C4-2B (cell line): Measurements from ENCODE around the gene STRN3.

Source experiments
- H3K27ac ChIP-seq: fragments of 450-650 bp; 2 replicates; pipeline ENCODE4 v1.5.1; 2017
- ZFX ChIP-seq: fragments of 450-650 bp; IDR thresholded peaks from 2 replicates; pipeline ENCODE4 v1.6.1; 2017
- TF ChIP-seq, protein P1 (sequence below): fragments of 450-650 bp; conservative IDR thresholded peaks from 2 replicates; pipeline ENCODE4 v1.5.1; 2017; ENCODE audit warnings: mild to moderate bottlenecking

Gene STRN3

DNA sequence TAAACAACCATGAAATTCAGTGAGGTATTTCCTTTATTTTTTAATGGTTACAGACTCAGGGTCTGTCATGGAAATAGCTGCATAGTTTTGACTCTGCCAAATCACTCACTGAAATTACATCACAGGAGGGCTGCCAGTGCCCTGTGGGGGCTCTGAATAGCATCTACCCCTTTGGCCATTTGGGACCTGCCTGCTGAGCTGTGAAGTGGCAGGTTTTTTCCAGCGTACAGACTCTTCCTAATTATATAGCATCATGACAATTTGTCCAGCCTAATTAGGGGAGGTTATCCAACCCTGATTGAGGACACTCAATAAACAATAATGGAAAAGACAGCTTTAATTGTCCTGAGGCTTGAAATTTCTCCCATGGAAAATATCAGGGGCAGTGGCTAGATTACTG lies 153.6 kb downstream of the STRN3 start:
- H3K27ac ChIP-seq, result no peak overlapping the region
- TF ChIP-seq, protein P1, sequence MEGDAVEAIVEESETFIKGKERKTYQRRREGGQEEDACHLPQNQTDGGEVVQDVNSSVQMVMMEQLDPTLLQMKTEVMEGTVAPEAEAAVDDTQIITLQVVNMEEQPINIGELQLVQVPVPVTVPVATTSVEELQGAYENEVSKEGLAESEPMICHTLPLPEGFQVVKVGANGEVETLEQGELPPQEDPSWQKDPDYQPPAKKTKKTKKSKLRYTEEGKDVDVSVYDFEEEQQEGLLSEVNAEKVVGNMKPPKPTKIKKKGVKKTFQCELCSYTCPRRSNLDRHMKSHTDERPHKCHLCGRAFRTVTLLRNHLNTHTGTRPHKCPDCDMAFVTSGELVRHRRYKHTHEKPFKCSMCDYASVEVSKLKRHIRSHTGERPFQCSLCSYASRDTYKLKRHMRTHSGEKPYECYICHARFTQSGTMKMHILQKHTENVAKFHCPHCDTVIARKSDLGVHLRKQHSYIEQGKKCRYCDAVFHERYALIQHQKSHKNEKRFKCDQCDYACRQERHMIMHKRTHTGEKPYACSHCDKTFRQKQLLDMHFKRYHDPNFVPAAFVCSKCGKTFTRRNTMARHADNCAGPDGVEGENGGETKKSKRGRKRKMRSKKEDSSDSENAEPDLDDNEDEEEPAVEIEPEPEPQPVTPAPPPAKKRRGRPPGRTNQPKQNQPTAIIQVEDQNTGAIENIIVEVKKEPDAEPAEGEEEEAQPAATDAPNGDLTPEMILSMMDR, result no peak
- TF ChIP-seq ZFX, result no peak

DNA sequence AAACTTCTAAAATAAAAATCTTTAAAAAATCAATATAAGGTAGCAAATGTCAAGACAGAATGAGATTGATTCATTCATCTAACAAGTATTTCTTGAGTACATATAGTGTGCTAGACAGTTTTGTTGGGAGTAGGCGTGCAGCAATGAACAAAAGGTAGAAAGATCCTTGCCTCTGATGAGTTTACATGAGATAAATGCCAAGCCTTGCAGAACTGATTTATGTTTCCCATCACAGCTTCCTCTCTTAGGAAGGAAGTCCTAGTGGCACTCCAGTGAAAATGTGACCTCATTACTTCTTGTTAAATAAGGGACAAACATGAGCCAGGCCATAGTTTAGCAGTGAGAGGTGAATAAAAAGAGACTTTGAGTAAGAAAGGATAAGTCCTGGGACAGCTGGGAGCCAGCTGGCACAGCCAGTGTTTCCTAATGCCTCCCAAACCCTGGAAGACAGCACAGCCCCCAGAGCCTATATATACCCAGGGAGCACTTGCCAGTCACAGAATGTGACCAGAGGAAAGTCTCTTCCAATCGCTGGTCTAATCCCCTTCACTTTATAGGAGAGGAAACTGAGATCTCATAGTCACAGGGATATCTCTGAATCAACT lies 156.5 kb downstream of the STRN3 start:
- H3K27ac ChIP-seq, result no peak overlapping the region
- TF ChIP-seq ZFX, result no peak
- TF ChIP-seq, protein P1, result no peak

DNA sequence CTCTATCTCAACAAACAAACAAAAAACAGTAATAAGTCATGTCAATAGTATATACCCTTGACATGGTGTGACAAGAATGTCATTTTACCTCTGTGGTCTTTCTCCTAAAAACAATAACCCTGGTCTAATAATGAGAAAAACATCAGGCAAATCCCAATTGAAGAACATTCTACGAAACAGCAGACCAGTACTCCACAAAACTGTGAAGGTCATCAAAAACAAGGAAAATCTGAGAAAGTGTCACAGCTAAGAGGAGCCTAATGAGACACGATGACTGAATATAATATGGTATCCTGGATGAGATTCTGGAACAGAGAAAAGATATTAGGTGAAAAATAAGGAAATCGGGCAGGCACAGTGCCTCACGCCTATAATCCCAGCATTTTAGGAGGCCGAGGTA lies 157.4 kb downstream of the STRN3 start:
- TF ChIP-seq, protein P1, result no peak
- TF ChIP-seq ZFX, result no peak

GRCh38 chr14:30864934-30865333 lies 161.2 kb downstream of the STRN3 start:
- H3K27ac ChIP-seq, result no peak overlapping the region
- no peak for TF ChIP-seq ZFX
- TF ChIP-seq, protein P1, result no peak

More for the DNA sequence above, 157.4 kb downstream of the STRN3 start:
- no peak overlapping the region for H3K27ac ChIP-seq

GRCh38 chr14:30861200-30861599 lies 165.0 kb downstream of the STRN3 start:
- TF ChIP-seq, protein P1, result no peak
- TF ChIP-seq ZFX, result no peak
- H3K27ac ChIP-seq, result no peak overlapping the region

DNA sequence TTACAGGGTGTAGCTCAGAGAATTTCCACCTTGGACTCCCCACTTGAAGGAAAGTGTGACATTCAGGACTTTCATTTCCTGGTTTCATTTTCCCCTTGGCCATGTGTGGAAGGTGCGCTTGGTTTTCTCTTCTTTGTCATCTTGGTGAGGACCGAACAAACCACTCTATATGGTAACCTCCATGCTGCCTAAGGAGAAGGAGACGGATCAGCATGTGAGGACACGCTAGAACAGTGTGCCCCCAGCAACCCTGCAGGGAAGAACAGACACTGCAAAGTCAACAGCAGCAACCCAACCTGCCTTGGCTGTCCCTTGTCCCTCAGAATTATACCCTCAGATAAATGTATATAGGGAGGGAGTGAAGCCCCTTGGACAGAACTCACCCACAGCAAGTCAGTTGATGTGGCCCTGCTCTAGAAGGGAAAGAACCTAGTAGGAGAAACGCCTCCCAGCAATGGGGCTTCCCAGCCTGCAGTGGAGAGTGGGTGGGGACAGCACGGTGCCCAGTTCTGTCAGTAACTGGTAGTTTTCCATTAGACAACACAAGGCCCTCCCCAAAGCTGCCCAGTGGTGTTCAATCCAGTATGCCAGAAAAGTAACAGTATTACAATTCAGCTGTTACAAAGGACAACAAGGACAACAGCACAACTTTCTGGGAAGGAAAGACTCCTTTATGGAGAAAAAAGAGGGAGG lies 170.7 kb downstream of the STRN3 start:
- TF ChIP-seq, protein P1, result no peak
- no peak for TF ChIP-seq ZFX
- H3K27ac ChIP-seq, result no peak overlapping the region

DNA sequence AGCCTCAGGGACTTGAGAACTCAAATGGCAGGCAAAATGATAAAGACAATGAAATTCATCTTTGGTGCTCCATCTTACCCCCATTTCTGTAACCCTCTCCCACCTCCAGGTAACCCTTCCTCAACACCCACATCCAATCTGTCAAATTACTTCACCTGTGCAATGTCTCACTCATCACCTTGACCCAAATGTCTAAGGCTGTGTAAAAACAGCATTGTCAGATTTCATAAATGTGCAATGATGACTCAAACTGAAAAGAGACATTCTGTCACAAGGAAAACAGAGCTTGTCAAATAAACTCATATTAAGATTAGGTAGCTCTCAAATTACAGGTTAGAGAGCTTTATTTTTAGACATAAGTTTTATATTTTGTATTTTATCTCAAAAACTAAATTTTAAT lies 171.7 kb downstream of the STRN3 start:
- TF ChIP-seq, protein P1, result no peak
- no peak for TF ChIP-seq ZFX
- H3K27ac ChIP-seq, result no peak overlapping the region
